KMS-11 (cell line): ENCODE results near the gene ADORA1.

ENCODE experiments used
- H2AFZ ChIP-seq: fragments of 200-600 bp; sonication (generic); 2 replicates; pipeline ENCODE4 v1.6.1; 2016; ENCODE audit warnings: antibody characterized with exemption, mixed run types, low read depth
- H3K27ac ChIP-seq: fragments of 200-600 bp; sonication (generic); 2 replicates; pipeline ENCODE4 v1.6.1; 2016; ENCODE audit warnings: mild to moderate bottlenecking, mixed run types
- H3K27me3 ChIP-seq: fragments of 200-600 bp; sonication (generic); 2 replicates; pipeline ENCODE4 v1.6.1; 2017; ENCODE audit warnings: mild to moderate bottlenecking, low read depth, mixed run types, moderate library complexity; ENCODE audit not compliant: insufficient read depth
- H3K36me3 ChIP-seq: fragments of 200-600 bp; sonication (generic); 2 replicates; pipeline ENCODE4 v1.6.1; 2017; ENCODE audit warnings: mild to moderate bottlenecking, mixed run types; ENCODE audit not compliant: insufficient read depth
- H3K4me1 ChIP-seq: fragments of 200-600 bp; sonication (generic); 2 replicates; pipeline ENCODE4 v1.6.1; 2016; ENCODE audit warnings: mild to moderate bottlenecking, low read depth, mixed run types; ENCODE audit not compliant: poor library complexity, severe bottlenecking
- H3K4me2 ChIP-seq: fragments of 200-600 bp; sonication (generic); 2 replicates; pipeline ENCODE4 v1.7.0; 2016; ENCODE audit warnings: mild to moderate bottlenecking, mixed run types
- H3K4me3 ChIP-seq: fragments of 200-600 bp; sonication (generic); IDR thresholded peaks from 2 replicates; pipeline ENCODE4 v1.6.1; 2017; ENCODE audit warnings: low read depth, low read length, mixed read lengths; ENCODE audit not compliant: insufficient read depth
- H3K79me2 ChIP-seq: fragments of 200-600 bp; sonication (generic); 2 replicates; pipeline ENCODE4 v1.6.1; 2016; ENCODE audit warnings: low read depth, mixed run types; ENCODE audit not compliant: insufficient read depth
- H3K9ac ChIP-seq: fragments of 200-600 bp; sonication (generic); 2 replicates; pipeline ENCODE4 v1.6.1; 2016; ENCODE audit warnings: mild to moderate bottlenecking, mixed run types
- H4K20me1 ChIP-seq: fragments of 200-600 bp; sonication (generic); 2 replicates; pipeline ENCODE4 v1.6.1; 2016; ENCODE audit warnings: mild to moderate bottlenecking, mixed run types; ENCODE audit not compliant: insufficient read depth
- CTCF ChIP-seq: fragments of 200-600 bp; sonication (generic); conservative IDR thresholded peaks from 2 replicates; pipeline ENCODE4 v1.6.1; 2017; ENCODE audit warnings: low read depth, mild to moderate bottlenecking, antibody characterized with exemption, low read length, moderate library complexity, mixed read lengths

Gene ADORA1

GRCh38 chr1:203084588-203085527 is 42.7 kb upstream of the ADORA1 start:
- Histone ChIP-seq H3K4me3 (no peak overlapping the region), H3K4me2 (no peak overlapping the region)

GRCh38 chr1:203085528-203086406 is 41.8 kb upstream of the ADORA1 start, which contains the start of gene MYOG:
Gene MYOG, minus strand, starts transcription at chr1:203086012. Its CDS starts 51 bp downstream, at chr1:203085961.
- Histone ChIP-seq H3K27me3 (no peaks in the 10 kb centered on the region; the same call in 1 of the 2 replicates), H3K4me2 (no peak within 1 kb of the TSS), H2AFZ (no peak within 1 kb of the TSS), H3K36me3 (no peaks in the 10 kb centered on the region), H3K4me3 (no peak within 1 kb of the TSS), H4K20me1 (no peaks in the 10 kb centered on the region), H3K9ac (no peak within 1 kb of the TSS), H3K79me2 (no peaks in the 10 kb centered on the region), H3K4me1 (no peaks in the 10 kb centered on the region), H3K27ac (no peak within 1 kb of the TSS)
- no peak for TF ChIP-seq CTCF

More at GRCh38 chr1:203084588-203085527, 42.7 kb upstream of the ADORA1 start:
- Histone ChIP-seq H3K36me3 (no peaks in the 10 kb centered on the region), H3K79me2 (no peaks in the 10 kb centered on the region), H3K27me3 (no peaks in the 10 kb centered on the region), H2AFZ (no peak overlapping the region), H3K4me1 (no peaks in the 10 kb centered on the region), H3K27ac (no peak overlapping the region), H4K20me1 (no peaks in the 10 kb centered on the region), H3K9ac (no peak overlapping the region)
- peak; percentile 58 for TF ChIP-seq CTCF

GRCh38 chr1:203086992-203087763 is 40.3 kb upstream of the ADORA1 start:
- Histone ChIP-seq H3K4me3 (no peak overlapping the region), H4K20me1 (no peaks in the 10 kb centered on the region), H3K27me3 (no peaks in the 10 kb centered on the region; the same call in 1 of the 2 replicates), H3K36me3 (no peaks in the 10 kb centered on the region), H2AFZ (no peak overlapping the region), H3K4me1 (no peaks in the 10 kb centered on the region), H3K79me2 (no peaks in the 10 kb centered on the region), H3K9ac (no peak overlapping the region), H3K4me2 (no peak overlapping the region), H3K27ac (no peak overlapping the region)
- TF ChIP-seq CTCF, result no peak

GRCh38 chr1:203088441-203088840 is 39.1 kb upstream of the ADORA1 start:
- Histone ChIP-seq H3K4me3 (no peak overlapping the region), H4K20me1 (no peaks in the 10 kb centered on the region), H3K9ac (no peak overlapping the region), H3K36me3 (no peaks in the 10 kb centered on the region), H3K4me2 (no peak overlapping the region), H3K27ac (no peak overlapping the region), H3K27me3 (no peaks in the 10 kb centered on the region; the same call in 1 of the 2 replicates), H3K4me1 (no peaks in the 10 kb centered on the region), H2AFZ (no peak overlapping the region), H3K79me2 (no peaks in the 10 kb centered on the region)
- no peak for TF ChIP-seq CTCF
